ENCODE data around the gene SLIRP.

DNA sequence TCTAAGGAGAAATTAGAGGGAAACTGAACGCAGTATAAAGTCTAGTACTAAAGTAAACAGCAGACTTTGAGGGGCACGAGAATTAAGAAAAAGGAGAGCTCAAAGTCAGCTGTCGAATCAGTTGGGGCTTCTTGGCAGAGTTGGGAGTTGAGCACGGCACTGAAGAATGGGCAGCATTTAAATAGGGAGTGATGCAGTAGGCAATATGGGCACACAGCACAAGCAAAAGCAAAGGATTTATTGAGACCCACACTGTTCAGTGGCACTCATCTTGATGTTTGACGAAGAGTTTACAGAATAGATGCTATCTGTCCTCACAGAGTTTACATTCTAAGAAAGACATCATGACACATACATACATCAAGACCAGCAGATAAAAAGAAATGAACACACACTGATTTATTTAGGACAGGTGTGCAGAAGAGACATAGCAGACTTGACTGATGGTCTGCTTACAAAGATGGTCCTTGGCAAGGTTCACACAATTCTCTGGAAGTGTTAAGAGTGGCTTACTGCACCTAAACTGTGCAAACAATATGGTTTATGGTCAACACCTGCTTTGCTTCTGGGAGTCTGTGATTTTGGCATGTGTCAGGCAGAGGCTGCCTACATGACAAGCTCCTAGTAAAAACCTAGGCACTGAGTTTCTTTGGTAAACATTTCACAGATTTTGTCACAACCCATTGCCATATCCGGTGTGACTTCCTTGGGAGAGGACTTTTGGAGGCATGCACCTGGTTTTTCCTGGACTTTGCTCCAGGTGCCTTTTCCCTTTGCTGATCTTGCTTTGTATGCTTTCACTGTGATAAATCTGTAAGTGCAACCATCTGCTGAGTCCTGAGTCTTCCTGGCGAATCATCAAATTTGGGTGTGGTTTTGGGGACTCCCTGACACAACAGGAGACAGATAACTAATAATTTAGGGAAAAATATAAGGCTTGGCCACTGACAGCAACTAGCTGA, 26.4 kb upstream of the SLIRP start:
- TF ChIP-seq CTCF (IDR thresholded peaks at IDR 0.05; ENCODE audit: low read length) (no peak), EZH2phosphoT487 (IDR thresholded peaks at IDR 0.05; ENCODE audit: low read length) (no peak)
